Smooth muscle cell of the pulmonary artery (primary cell): ENCODE results near the gene GLS. TPM values are rescaled to one million over a fixed set of nuclear protein-coding genes. Genes with fewer than 3 reads are reported as not detected.

ENCODE experiments used
- total RNA-seq: library from RNA; depleted of rRNA; stranded (reverse); fragments of >200 nt; gene quantifications from 2 replicates; pipeline ENCODE4 v1.2.3, GENCODE V29; 2014

GLS gene
- total RNA-seq = 267 and 326 TPM in 2 replicates

DNA sequence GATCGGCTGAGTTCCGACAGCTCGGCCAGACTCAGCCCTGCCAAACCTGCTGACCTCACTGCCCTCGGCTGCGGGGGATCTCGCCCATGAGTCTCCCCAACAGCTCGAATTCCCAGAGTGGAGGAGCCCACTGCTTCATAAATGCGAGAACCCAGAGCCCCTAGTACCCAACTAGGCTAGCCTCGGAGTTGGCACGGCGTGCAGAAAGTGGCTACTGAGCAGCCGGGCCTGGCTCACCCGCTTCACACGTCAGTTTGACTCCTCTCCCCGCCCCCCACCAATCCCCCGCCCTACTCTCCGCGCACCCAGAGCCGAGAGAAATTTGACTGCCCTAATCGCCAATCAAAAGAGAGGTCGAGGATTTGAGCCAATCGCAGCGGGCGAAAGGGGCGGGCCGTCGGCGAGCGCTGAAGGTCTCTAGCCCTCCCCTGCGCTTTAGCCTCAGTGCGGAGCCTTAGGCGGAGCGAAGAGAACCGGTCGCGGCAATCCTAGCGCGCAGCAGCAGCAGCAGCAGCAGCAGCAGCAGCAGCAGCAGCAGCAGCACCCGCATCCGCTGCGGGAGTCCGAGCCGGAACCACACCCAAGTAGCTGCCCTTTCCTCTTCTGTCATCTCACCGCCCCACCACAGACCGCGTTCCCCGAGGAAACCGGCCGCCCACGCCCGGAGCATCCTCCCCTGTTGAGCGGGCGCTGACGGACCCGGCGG lies at the start of gene GLS:
Gene GLS (plus strand): TSS at position 444 of the 706 bp plus-strand sequence. CDS start 264 bp downstream, outside the sequence.

DNA sequence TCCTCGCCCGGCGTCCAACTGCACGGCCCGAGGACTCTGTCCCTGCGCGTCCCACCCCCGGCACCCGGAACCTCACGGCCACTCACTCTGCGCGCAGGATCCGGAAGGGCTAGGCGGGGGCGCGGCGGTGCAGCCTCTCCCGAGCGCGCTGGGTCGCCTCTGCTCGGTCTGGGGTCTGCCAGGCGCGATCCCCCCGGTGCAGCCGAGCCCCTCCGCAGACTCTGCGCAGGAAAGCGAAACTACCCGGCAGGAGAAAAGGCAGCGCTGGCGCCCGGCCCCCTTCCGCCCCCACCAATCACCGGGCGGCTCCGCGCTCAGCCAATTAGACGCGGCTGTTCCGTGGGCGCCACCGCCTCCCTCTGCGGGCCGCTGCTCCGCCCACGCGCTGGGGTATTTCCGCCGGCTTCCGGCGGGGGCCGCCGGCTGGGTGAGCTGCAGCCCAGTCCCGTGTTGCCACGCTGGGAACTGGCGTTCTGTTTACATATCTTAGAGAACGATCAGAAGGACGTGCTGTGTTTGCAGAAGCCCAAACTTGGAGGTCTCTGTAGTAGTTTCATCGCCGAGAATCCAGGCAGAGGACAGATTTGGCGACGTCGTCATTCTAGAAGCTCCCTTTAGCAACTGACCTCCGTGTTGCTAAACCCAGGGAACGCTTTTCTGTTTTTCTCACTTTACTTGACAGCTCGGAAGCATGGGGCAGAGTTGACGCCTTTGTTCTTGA lies 133.5 kb downstream of the GLS start, which contains the start of gene STAT1:
Gene STAT1 (minus strand): TSS at position 240 of the 721 bp plus-strand sequence. CDS start 4,168 bp downstream, outside the sequence.

Other genes with a start within 250 kb of the GLS start
- 37.2 and 47.3 TPM in 2 replicates for gene NAB1, start 231.7 kb upstream of the GLS start, total RNA-seq
- gene STAT1, start 133.3 kb downstream of the GLS start, total RNA-seq = 91.2 and 222 TPM in 2 replicates